GM20000 (cell line): ENCODE data around the gene MYH11.

ENCODE experiments used
- DNase-seq: peaks from one replicate; pipeline ENCODE4 v3.0.0; 2012; ENCODE audit warnings: low spot score
- CTCF ChIP-seq: IDR thresholded peaks from 2 replicates; pipeline ENCODE4 v1.5.1; 2012; ENCODE audit warnings: mild to moderate bottlenecking, control low read depth; ENCODE audit errors: extremely low read depth, missing control alignments

Gene MYH11

GRCh38 chr16:15707332-15707731 lies 149.5 kb downstream of the MYH11 start:
- DNase-seq, result no peak
- TF ChIP-seq CTCF, result no peak

GRCh38 chr16:15705064-15705565 lies 151.7 kb downstream of the MYH11 start:
- TF ChIP-seq CTCF, result no peak
- no peak for DNase-seq

- peak; percentile 70 for DNase-seq
- peak; percentile 65 for TF ChIP-seq CTCF
These were observed 152.3 kb downstream of the MYH11 start for GRCh38 chr16:15704545-15704987.

- DNase-seq, result no peak
- TF ChIP-seq CTCF, result no peak
These were observed 153.6 kb downstream of the MYH11 start for GRCh38 chr16:15703029-15703736.

GRCh38 chr16:15701975-15702970 lies 154.6 kb downstream of the MYH11 start:
- TF ChIP-seq CTCF, result no peak
- no peak for DNase-seq

GRCh38 chr16:15701367-15701766 lies 155.5 kb downstream of the MYH11 start:
- DNase-seq, result no peak
- no peak for TF ChIP-seq CTCF

GRCh38 chr16:15699819-15700218 lies 157.0 kb downstream of the MYH11 start:
- no peak for DNase-seq
- TF ChIP-seq CTCF, result no peak
